ENCODE results near the gene LEAP2.

The LEAP2 gene, protein sequence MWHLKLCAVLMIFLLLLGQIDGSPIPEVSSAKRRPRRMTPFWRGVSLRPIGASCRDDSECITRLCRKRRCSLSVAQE

DNA sequence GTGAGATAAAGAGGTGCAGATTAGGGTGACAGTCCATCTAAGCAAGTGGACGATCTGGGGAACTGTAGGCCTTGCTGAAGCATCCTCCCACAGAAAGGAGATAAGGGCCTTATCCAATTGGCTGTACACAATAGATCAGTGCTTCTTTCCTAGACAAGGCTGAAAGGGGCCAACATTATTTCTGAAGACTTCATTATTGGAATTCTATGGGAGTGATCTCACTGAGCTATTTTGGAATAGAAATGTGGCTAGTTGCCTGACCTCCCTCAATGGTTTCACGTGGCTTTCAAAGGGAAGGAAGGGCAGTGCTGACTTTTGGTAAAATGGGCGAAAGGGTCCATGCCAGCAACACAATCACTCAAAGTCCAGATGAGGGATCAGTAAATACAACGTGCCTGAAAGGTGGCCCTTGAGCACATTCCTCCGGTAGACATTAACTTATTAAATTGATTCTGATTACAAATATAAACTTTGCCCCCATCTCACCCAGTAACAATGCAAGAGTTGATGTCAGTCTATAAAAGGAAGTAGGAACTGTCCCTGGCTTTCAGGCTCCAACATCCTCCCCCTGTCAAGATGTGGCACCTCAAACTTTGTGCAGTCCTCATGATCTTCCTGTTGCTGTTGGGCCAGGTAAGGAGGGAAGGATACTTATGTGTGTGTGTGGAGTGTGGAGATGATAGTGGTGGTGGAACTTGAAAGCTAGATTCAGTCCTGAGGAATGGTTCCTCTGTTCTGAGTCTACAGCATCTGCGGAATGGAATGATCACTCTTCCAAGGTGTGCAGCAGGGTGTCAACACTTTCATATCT lies at the start of gene LEAP2:
Gene LEAP2 (plus strand): TSS at position 550 of the 811 bp plus-strand sequence. CDS start 27 bp downstream, at position 577.
- no peak for DNase-seq (ENCODE audit: low read depth in 1 of 2, low spot score in 1 of 2)

DNA sequence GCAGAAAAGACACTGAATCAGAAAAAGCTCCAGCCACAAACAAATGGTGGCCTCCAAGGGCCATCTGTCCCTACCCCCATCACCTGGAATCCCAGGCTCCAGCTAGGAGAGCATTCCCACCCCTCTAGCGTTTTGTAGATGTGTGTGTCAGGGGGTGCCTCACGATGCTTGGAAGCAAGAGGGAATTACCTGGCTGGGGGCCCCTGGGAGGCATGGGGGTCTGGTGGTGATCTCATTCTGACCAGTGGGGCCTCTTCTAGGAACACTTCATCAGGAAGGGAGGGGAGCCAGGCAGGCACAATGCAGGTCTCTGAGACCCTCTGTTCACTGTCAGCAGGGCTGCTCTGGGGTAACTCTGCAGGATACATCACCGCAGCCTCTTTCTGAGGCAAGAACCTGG lies 49.0 kb upstream of the LEAP2 start:
- DNase-seq (ENCODE audit: low read depth in 1 of 2, low spot score in 1 of 2): no peak

DNA sequence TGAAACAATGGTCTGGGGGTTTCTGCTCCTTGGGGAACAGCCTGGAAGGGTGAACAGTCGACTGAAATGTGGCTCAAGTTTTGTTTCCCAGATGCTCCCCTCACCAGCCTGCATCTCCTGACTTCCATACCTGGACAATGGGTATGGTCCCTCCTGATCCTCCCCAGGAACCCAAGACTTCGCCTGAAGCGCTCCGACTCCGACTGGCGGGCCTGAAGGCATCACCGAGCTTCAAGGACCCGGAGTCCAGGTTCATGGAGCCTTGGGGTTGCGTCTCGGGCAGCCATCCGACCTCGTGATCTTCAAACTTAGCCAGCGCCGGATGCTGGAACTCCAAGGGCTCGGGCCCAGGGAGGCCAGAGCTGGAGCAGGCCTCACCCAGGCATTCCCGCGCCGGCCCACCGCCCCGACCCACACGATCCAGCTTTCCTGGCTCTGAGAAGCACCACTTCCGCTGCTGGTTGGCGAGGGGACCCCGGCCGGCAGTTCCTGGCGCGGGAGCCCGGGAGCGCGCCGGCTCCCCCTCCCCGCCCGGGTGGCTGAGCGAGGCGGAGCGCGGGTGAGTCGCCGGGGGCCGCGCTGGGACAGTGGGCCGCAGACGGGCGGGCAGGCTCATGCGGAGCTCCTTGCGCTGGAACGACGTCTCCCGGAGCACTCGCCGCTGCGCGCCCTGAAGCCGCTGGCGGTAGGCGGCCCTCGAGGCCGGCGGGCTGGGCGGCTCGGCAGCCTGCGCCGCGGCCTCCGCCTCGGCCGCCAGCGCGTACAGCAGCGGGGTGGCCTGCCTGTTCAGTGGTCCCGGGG lies 48.2 kb upstream of the LEAP2 start:
- DNase-seq (ENCODE audit: low read depth in 1 of 2, low spot score in 1 of 2): no peak

DNA sequence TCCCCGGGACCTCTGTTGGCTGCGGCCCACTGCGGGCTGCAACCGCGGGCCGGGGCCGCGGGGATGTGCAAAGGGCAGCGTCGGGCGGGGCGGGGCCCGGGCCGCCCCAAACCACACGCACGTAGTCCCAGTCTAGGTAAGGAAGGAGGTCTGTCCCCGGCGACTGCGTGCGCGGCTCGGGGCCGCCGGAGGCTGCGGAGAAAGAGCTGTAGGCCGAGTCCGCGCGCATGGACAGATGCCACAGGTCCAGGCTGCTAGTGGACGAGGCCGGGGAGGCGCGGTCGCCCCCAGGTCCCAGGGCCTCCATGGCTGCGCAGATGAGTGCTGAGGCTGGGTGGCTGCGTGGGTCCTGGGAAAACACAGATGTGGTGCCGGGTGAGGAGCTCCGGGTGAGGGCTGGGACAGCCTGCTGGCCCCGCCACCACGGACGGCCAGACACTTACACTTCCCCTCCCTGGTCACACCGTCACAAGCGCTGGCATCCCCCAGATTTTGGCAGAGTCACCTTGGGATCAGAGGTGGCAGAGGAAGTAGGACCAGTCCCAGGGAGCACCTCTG lies 47.6 kb upstream of the LEAP2 start:
- DNase-seq (ENCODE audit: low read depth in 1 of 2, low spot score in 1 of 2): no peak

DNA sequence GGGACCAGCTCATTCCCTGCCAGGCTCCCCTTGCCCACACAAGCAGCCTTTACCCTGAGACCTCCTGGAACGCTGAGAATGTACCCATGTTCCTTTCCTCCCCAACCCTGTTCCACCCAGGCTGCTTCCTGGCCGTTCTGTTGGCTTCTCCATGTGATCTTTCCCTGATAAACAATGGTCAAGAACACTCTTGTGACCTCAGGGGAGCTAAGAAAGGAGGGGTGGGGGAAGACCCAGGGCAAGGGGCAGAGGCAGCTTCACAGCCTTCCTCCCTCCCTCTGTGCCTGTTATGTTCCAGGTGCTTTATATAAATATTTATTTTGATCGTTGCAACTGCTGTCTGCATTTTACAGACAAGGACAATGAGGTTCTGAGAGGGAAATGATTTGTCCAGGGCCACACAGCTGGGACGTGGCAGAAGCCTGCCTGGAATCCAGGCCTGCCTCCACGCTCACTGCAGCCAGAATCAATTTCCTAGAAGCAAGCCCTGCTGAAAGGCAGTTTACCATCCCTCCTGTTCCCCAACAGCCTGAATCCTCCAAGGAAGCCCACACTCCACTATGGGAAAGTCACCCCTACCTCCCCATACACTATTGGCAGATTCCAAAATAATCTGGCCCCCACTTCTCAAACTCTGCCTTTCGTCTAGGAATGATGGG lies 46.9 kb upstream of the LEAP2 start:
- DNase-seq (ENCODE audit: low read depth in 1 of 2, low spot score in 1 of 2): no peak

DNA sequence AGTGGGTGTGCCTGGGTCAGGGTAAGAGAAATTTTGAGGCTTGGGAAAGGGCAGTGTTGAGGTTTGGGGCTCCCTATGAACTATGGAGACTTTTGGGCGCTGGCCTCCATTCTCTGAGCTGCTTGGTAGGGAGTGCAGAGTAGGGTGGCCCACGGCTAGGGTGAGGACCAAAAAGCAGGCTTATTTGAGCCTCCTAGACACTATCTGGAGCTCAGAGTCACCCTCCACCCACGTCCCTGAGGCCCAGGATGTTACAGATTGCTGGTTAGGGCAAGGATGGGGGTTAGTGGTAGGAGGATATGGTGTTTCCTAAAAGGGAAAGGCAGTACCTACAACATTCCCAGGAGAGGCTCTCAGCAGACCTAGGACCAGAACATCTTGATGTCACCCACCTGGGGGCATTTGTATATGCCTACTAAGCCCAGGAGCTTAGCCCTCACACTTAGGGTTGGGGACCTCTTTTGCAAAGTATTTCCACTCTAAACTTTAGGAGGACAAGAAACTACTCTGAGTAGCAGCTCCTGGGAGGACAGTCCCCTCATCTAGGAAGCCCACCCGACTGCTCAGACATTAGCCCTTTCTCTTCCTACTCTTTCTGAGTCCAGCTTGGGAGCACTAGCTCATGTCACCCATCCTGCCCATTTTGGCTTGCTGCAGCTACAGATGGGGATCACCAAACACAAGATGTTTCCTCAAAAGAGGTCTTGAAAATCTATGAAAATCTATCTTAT lies 45.4 kb upstream of the LEAP2 start:
- no peak for DNase-seq (ENCODE audit: low read depth in 1 of 2, low spot score in 1 of 2)

DNA sequence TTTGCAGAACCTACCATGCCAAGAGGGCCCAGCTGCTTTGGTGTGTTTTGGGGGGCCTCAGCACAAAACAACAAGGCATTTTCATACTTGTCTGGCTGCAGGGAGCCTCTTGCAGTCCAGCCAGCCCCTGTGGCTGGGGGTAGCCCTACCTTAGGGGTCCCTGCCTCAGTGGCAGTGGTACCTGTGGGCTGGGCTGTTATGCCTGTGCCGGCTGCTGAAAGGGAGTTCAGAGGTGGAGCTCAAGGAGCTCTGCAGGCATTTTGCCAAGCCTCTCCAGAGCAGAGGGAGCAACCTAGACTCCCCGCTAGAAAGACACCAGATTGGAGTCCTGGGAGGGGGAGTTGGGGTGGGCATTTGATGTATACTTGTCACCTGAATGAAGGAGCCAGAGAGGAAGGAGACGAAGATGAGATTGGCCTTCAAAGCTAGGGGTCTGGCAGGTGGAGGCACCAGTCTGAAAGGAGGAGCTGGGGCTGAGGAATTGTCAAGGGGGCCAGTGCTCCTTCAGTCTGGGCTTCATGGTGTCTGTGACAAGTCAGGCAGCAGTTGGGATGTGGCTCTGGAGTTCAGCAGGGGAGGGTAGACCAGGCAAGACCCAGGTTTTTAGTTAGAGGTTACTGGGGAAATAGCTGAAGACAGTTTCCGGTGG lies 44.5 kb upstream of the LEAP2 start:
- DNase-seq (ENCODE audit: low read depth in 1 of 2, low spot score in 1 of 2): no peak

DNA sequence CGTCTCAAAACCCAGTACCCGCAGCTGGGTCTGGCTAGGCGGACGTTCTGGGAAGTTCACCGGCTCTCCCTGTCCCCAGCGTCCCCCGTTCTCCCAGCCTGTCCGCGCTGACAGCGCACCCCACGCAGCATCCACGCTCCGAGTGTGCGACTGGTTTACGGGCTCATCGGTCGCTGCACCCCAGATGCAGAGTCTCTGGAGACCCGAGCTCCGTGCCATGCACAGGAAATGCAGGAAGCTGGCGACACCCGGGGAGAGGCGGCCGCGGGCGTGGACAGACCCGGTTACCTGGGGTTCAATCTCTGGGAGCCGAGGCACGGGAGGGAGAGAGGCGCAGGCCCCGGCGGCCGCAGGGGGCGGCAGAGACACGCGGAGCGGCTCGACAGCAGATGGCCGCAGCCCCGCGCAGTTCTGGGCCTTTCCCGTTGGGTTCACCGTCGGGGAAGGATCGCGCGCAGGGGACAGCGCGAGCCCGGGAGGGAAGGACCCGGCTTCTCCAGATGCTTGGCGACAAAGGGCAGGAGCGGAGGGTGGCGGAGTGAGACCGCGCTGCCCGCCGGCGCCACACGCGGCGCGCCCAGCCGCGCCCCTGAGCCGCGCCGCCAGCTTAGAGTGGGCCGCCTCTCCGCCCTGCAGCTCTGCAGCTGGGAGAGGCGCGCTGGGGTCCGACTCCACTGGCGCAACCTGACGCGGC lies 43.6 kb upstream of the LEAP2 start:
- peak; percentile 50 to 52 for DNase-seq (ENCODE audit: low read depth in 1 of 2, low spot score in 1 of 2)

DNA sequence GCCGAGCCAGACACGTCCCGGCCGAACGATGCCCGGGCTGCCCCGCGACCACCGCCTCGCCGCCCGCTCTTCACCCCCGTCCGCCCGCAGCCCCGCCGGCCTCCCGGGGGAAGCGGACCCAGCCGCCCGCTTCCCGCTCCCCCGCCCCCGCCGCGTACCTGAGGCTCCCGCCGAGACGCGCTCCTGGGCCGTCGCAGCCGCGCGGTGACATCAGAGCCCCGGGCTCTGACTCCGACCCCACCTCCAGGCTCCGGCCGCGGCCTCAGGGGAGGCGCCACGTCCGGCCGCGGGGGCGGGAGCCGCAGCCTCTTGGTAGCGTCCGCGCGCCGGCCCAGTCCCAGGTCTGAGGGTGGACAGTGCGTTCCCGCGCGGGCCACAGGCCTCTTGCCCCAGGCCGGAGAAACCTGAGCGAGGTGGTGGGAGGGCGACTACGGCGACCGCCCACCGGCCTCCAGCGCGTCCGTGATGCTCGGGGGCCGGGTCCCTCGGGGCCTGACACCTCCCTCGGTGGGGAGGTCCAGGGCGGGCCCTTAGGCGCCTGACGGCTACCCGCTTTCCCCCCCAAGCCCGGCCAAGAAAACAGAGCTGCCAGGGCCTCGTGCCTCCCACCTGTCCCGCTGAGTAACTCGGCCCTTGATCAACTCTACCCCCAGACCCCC lies 42.9 kb upstream of the LEAP2 start, which contains the start of gene SHROOM1:
Gene SHROOM1 (minus strand): TSS at position 212 of the 659 bp plus-strand sequence. CDS start 4,507 bp downstream, outside the sequence.
- no peak for DNase-seq (ENCODE audit: low read depth in 1 of 2, low spot score in 1 of 2)

DNA sequence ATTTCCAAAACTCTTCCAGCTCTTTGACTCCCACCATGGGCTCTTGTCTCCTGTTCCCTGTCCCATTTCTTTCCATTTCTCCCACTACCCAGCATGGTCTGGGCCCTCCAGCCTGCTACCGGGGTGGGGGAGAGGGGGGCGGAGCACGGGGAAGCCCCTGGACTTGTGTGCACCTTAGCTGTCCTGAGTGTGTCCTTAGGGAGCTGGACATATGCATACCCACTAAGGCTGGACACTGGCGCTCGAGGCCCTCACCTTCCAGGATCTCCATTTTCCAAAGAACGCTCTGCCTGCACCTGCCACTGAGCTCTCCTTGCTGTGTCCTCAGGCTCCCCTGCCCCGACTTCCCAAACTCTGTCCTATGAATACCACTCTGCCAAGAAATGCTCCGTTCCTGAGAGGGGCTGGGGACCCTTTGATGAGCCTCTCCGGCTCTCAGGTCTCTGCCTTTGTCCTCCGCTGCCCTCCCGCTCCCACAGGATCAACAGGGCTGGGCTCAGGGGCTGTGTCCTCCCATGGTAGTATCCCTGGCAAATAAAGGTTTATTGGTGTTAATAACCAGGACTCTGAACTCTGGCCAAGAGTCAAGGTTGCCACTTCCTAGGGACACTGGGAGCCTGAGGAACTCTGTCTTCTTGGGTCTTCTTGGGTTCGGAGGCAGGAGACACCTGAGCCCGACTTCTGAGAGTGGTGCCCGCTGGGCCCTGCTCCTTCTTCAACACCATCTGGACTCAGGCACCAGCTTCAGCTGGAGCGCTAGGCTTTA lies 42.2 kb upstream of the LEAP2 start:
- DNase-seq (ENCODE audit: low read depth in 1 of 2, low spot score in 1 of 2): no peak

DNA sequence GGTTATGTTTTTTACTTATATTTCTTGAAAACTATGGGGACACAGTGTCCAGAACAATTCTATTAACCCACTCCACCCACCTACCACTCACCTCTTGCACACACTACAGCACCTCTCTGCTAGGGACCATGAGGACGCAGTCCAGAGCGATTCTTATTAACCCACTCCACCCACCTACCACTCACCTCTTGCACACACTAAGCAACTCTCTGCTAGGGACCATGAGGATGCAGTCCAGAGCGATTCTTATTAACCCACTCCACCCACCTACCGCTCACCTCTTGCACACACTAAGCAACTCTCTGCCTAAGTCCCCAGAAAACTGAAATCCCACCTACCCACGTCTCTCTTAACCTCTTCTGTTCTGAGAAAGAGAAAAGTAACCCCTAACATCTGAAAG lies 40.9 kb upstream of the LEAP2 start:
- no peak for DNase-seq (ENCODE audit: low read depth in 1 of 2, low spot score in 1 of 2)

DNA sequence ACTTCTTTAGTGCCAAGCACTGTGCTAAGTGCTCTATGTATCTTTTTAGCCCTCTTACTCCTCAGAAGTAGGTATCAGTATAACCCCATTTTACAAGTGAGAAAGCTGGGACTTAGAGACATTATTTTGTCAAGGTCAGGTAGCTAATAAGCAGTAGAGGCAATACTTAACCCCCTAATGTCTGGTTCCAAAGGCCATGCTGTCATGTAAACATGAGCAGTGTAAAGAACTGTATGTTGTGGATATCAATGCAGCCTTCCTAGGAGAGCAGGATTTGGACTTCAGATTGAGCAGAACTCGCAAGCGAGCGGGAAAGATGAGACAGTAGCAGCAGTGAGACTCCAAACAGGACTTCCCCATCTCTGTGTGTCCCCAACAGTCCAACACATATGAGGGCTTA lies 39.4 kb upstream of the LEAP2 start:
- no peak for DNase-seq (ENCODE audit: low read depth in 1 of 2, low spot score in 1 of 2)

DNA sequence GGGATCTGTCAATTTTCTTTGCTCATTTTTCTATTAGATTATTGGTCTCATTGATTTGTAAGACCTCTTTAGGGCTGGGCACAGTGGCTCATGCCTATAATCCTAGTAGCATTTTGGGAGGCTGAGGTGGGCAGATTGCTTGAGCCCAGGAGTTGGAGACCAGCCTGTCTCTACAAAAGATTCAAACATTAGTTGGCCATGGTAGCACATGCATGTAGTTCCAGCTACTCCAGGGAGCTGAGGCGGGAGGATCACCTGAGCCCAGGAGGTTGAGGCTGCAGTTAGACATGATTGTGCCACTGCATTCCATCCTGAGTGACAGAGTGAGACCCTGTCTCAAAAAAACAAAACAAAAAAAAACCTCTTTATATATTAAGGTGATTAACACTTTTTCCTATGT lies 36.6 kb upstream of the LEAP2 start:
- no peak for DNase-seq (ENCODE audit: low read depth in 1 of 2, low spot score in 1 of 2)

DNA sequence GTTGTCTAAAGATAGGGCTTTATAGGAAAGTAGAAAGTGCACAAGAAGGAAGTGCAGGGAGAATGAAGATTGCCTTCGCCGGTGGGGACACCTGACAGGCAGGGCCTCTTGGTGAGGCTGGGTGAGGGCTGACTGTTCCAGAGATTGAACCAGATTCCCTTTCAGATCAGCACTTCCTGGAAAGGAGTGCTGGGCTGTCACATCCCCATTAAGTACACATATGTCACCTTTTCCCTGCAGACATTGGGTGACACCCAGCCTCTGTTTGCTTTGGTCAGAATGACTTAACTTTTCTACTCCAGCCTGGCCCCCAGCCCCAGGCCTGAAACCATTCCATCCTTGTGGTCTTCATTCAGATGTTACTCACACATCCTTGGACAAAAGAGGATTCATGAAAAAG lies 35.6 kb upstream of the LEAP2 start:
- no peak for DNase-seq (ENCODE audit: low read depth in 1 of 2, low spot score in 1 of 2)

DNA sequence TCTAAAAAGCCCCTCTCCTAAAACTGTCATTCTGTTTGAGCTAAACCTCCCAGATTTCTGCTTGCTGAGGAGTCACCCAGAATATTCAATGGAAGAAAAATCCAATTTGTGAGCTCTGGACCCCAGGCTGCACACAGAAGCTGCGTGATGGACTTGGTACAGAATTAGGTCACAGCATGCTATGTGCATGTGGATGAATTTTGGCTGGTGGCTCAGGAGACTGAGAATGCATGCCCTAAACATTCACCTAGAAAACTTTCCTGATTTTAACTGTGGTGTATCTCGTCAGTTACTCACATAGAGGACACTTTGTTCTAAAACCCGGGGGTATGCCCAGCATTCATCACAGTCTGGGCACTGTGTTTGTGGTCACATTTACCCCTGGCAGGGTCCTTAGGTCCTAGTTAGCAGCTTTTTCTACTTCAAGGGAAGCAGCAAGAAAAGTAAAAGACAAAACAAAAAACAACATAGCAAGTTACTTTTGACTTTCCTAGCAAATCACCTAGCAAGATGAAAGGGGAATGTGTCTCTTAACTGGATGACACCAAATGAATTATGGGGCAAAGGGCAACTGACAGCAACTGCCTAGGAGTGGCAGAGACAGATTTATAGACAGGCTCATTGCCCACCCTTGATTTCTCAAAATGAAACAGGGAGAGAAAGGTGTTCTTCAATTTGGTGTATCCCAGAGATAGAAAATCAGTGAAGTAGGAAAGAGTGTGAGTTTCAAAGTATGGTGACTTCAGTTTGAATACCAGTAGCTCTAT lies 34.8 kb upstream of the LEAP2 start:
- DNase-seq (ENCODE audit: low read depth in 1 of 2, low spot score in 1 of 2): no peak

DNA sequence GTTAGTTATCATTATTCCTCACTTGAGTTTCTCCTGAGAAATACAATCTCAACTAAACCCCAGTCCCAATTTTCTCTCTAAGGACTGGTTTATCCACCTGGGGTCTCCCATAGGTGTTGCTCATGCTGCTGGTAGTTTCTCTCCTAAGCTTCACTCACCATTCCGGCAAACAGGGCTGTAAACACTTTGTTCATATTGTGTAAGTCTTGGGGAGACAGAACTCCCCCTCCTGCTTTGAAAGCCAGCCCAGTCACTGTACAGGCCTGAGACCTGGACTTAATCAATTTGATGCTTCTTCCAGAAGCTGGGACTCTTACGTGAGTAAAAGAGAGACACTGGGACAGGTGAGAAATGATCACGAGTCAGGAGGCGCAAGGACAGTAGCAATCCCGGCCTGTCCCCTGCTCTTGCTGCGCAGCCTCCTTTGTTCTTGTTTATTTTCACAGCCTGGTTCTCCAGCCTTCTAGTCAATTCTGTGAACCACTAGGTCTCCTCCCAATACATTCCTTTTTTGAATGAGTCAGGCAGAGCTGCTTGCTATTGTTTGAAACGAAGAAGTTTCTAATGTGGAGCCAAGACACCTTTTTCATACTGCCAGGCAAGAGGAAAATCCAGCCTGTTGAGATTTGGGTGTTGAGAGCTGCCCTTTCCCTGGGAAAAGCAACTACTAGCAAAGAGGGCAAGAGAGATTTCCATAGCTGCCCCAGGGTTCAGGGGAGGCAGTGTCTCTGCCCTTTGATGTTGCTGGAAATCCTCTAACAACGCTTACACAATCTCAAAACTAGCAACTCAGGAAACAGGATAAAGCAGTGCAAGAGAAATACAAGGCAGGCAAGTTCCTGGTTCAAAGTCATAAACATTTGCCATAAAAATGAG lies 33.8 kb upstream of the LEAP2 start:
- no peak for DNase-seq (ENCODE audit: low read depth in 1 of 2, low spot score in 1 of 2)

DNA sequence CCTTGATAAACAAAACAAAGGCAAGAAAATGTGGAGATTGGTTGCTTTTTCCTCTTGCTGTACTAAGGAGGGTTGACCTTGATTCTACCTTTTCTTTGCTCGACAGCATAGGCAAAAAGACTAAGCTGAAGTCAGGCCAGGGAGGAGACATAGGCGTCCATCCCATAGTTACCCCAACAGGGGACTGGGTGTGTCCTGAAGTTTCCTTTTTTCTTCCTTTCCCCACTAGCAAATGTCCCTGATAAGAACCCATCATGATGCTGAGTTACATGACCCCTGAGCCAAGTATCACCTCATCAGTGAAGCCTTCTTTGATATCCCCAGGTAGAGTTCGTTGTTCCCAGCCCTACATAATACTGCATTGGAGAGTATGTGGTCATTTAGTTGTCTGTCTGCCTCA lies 33.2 kb upstream of the LEAP2 start:
- DNase-seq (ENCODE audit: low read depth in 1 of 2, low spot score in 1 of 2): no peak
